ENCODE data around the gene PTPRO. TPM values are rescaled to one million over a fixed set of nuclear protein-coding genes. Genes with fewer than 3 reads are reported as not detected.

Gene PTPRO
- polyA plus RNA-seq (2011; rRNA removed) (0.10 and 0.16 TPM in 2 replicates), polyA minus RNA-seq (2011; rRNA and poly(A)+ RNA removed) (0.05 TPM in 1 of 2 replicates, not detected in the other)

DNA sequence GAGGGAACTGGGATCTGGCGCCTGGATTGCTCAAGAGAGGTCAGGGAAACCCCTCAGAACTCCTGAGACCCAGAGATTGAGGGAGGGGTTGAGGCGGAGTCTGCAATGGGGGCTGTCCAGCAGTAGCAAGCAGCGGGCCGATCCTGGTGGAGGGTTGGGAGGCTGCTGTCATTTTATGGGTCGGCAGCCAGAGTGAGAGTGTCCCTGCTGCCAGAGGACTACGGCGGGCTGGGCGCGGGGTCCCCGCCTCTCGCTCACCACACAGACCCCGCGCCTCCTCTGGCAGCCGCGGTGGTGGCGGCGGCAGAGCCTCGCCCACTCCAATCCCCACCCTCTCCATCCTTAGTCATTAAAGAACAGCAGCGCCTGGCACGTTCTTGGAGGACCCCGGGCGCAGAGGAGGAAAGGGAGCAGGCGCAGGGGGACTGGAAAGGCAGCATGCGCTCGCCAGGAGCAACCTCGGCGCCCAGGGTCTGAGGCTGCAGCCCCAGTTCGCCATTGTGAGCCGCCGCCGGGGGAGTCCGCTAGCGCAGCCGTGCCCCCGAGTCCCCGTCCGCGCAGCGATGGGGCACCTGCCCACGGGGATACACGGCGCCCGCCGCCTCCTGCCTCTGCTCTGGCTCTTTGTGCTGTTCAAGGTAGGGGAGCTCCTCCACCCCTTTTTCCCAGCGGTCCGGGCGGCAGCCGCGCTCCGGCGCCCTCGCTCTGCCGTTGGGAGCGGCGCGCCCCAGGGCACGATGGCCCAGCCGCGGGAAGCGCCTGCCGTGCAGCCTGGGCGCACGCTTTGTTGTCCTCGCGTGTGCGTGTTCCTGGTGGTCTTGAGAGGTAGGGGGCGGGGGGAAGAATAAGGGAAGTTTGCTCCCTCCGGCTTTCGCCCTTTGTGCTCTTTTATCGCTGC, at the start of gene PTPRO:
Gene PTPRO (plus strand): TSS at position 345 of the 898 bp plus-strand sequence.
- TF ChIP-seq, protein P1, sequence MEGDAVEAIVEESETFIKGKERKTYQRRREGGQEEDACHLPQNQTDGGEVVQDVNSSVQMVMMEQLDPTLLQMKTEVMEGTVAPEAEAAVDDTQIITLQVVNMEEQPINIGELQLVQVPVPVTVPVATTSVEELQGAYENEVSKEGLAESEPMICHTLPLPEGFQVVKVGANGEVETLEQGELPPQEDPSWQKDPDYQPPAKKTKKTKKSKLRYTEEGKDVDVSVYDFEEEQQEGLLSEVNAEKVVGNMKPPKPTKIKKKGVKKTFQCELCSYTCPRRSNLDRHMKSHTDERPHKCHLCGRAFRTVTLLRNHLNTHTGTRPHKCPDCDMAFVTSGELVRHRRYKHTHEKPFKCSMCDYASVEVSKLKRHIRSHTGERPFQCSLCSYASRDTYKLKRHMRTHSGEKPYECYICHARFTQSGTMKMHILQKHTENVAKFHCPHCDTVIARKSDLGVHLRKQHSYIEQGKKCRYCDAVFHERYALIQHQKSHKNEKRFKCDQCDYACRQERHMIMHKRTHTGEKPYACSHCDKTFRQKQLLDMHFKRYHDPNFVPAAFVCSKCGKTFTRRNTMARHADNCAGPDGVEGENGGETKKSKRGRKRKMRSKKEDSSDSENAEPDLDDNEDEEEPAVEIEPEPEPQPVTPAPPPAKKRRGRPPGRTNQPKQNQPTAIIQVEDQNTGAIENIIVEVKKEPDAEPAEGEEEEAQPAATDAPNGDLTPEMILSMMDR (IDR thresholded peaks at IDR 0.05; ENCODE audit: low read depth, low read length) = no peak
- ChIA-PET CTCF (no interaction called here), POLR2A (no interaction called here)
- no peak for DNase-seq (ENCODE audit: low read depth, low spot score)
- no peaks in the 10 kb centered on the region for H3K9me3 ChIP-seq (ENCODE audit: control insufficient read depth, insufficient read depth, low read length)
- no peak within 1 kb of the TSS for H3K27ac ChIP-seq (ENCODE audit: low read depth, low read length)
- H3K27me3 ChIP-seq (ENCODE audit: control insufficient read depth, insufficient read depth, low read length) = peaks cover 3% of the 10 kb centered on the region
- H3K4me3 ChIP-seq (ENCODE audit: low read depth, low read length) = no peak within 1 kb of the TSS

DNA sequence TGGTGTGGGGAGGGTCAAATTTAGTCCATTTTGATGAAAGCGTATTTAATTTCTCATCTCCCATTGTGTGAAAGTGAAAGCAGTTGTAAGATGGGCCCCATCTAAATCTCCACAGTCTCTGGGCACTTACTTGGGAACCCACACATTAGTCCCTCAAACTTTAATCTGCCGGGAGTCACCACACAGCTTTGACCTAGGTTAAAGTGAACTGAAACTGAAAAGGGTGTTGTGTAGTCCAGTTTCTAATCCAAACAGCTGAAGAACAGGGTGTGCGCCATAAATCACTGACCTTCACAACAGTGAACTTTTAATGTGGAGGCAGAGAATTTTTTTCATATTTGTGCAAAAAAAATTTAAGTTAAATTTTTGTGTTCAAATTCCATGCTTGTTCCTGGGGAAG, 48.4 kb upstream of the PTPRO start:
- H3K27me3 ChIP-seq (ENCODE audit: control insufficient read depth, insufficient read depth, low read length) = no peaks in the 10 kb centered on the region
- no peak overlapping the region for H3K27ac ChIP-seq (ENCODE audit: low read depth, low read length)
- no peaks in the 10 kb centered on the region for H3K9me3 ChIP-seq (ENCODE audit: control insufficient read depth, insufficient read depth, low read length)
- CTCF ChIA-PET = interaction anchor here (1.0 to 7.1 kb wide), 3 partner anchors 249 to 312 kb away, joined by 3 to 150 read pairs (median 7); no protein-coding TSS in a partner anchor
- DNase-seq (ENCODE audit: low read depth, low spot score) = no peak
- TF ChIP-seq, protein P1 (IDR thresholded peaks at IDR 0.05; ENCODE audit: low read depth, low read length) = no peak
- no peak overlapping the region for H3K4me3 ChIP-seq (ENCODE audit: low read depth, low read length)
- POLR2A ChIA-PET = no interaction called here

DNA sequence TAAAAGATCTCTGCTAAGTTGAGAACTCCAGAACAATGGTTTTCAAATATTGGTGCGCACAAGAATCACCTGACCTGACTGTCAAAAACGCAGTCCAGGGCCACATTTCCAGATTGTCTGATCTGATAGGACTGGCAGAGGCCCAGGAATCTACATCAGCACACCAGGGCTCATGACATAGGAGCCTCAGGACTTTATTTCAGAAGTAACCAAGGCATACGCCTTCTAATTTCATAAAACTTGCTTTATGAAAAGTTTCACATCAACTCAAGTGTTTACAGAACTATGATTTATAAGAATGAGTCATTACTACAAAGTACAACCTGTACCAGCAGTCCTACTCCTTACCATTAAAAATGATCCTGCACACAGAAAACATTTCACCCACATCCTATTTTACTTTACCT, 47.7 kb upstream of the PTPRO start:
- no peaks in the 10 kb centered on the region for H3K9me3 ChIP-seq (ENCODE audit: control insufficient read depth, insufficient read depth, low read length)
- no peak overlapping the region for H3K4me3 ChIP-seq (ENCODE audit: low read depth, low read length)
- H3K27me3 ChIP-seq (ENCODE audit: control insufficient read depth, insufficient read depth, low read length) = no peaks in the 10 kb centered on the region
- POLR2A ChIA-PET = no interaction called here
- DNase-seq (ENCODE audit: low read depth, low spot score) = no peak
- CTCF ChIA-PET = interaction anchor here (0.6 to 7.1 kb wide), 9 partner anchors 19 to 624 kb away, joined by 3 to 150 read pairs (median 3); no protein-coding TSS in a partner anchor
- no peak overlapping the region for H3K27ac ChIP-seq (ENCODE audit: low read depth, low read length)
- TF ChIP-seq, protein P1 (IDR thresholded peaks at IDR 0.05; ENCODE audit: low read depth, low read length) = no peak

DNA sequence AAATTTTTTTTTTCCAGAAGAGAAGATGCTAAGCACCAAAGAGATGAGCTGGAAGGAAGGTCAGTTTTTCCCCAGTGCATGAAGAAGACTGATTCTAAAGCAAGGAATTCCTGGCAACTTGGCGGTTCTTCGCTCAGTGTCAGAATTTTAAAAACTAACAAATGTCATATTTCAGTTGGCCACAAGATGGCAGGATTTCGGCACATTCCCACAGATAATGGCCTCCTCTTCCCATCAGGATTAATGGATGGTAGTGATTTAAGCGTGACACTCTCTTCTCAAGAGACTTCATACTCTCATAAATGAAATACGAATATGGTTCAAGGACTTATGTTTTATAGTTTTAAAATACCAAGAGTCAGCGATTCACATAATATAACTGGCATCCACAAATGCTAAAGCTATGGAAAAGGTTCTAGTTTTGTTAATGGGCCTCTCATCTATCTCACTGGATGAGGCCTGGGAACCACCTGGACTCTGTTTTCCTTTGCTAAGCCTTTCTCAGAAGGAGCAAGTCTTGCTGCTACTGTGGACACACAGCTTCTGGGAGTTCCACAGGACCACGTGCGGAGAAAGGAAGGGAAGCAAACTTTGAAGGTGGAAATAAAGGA, 46.1 kb upstream of the PTPRO start:
- TF ChIP-seq, protein P1 (IDR thresholded peaks at IDR 0.05; ENCODE audit: low read depth, low read length) = peak; percentile 74
- Histone ChIP-seq H3K4me3 (ENCODE audit: low read depth, low read length) (no peak overlapping the region), H3K27me3 (ENCODE audit: control insufficient read depth, insufficient read depth, low read length) (no peaks in the 10 kb centered on the region), H3K27ac (ENCODE audit: low read depth, low read length) (no peak overlapping the region), H3K9me3 (ENCODE audit: control insufficient read depth, insufficient read depth, low read length) (no peaks in the 10 kb centered on the region)
- CTCF ChIA-PET = interaction anchor here (0.5 to 7.1 kb wide), 33 partner anchors 11 to 591 kb away, joined by 3 to 150 read pairs (median 4); no protein-coding TSS in a partner anchor
- POLR2A ChIA-PET = no interaction called here
- DNase-seq (ENCODE audit: low read depth, low spot score) = no peak

All from AG04450 (cell line).